ENCODE measurements around the gene WWOX. TPM values are rescaled to one million over a fixed set of nuclear protein-coding genes. Genes with fewer than 3 reads are reported as not detected.

Gene WWOX
- polyA plus RNA-seq, 1 donor from 2014 or later, result 25.6 TPM

DNA sequence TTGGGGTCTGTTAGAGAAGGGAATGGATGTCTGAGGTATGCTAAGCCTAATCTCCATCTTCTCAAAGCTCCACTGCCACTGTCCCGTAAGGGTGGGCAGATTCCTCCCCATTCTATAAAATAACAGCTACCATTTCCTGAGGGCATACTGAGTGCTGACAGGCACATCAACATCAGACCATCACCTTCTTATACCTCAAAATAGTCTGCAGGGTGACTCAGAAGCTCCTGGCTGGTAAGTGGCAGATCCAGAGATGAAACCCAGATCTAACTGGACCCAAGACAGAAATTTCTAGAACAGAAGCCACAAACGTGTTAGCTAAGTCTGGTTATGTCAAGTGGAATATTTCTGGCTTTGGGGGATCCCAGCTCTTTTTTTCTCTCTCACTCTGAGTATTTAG, 548.0 kb downstream of the WWOX start:
- no peak for TF ChIP-seq EP300 (conservative IDR thresholded peaks at IDR 0.05; ENCODE audit: poor library complexity, severe bottlenecking)
- no peak for TF ChIP-seq SMC3 (conservative IDR thresholded peaks at IDR 0.05; ENCODE audit: poor library complexity)
- TF ChIP-seq, protein P1, sequence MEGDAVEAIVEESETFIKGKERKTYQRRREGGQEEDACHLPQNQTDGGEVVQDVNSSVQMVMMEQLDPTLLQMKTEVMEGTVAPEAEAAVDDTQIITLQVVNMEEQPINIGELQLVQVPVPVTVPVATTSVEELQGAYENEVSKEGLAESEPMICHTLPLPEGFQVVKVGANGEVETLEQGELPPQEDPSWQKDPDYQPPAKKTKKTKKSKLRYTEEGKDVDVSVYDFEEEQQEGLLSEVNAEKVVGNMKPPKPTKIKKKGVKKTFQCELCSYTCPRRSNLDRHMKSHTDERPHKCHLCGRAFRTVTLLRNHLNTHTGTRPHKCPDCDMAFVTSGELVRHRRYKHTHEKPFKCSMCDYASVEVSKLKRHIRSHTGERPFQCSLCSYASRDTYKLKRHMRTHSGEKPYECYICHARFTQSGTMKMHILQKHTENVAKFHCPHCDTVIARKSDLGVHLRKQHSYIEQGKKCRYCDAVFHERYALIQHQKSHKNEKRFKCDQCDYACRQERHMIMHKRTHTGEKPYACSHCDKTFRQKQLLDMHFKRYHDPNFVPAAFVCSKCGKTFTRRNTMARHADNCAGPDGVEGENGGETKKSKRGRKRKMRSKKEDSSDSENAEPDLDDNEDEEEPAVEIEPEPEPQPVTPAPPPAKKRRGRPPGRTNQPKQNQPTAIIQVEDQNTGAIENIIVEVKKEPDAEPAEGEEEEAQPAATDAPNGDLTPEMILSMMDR (IDR thresholded peaks at IDR 0.05; ENCODE audit: poor library complexity, severe bottlenecking), result no peak
- TF ChIP-seq RAD21 (conservative IDR thresholded peaks at IDR 0.05), result no peak
- TF ChIP-seq EZH2 (IDR thresholded peaks at IDR 0.05; ENCODE audit: borderline replicate concordance, insufficient read depth, low read length, poor library complexity, severe bottlenecking), result no peak
- no peak for TF ChIP-seq POLR2AphosphoS5 (IDR thresholded peaks at IDR 0.05)
- TF ChIP-seq MXI1 (conservative IDR thresholded peaks at IDR 0.05; ENCODE audit: poor library complexity, severe bottlenecking), result no peak
- TF ChIP-seq TAF1 (IDR thresholded peaks at IDR 0.05; ENCODE audit: low read depth), result no peak
- TF ChIP-seq, protein P2, sequence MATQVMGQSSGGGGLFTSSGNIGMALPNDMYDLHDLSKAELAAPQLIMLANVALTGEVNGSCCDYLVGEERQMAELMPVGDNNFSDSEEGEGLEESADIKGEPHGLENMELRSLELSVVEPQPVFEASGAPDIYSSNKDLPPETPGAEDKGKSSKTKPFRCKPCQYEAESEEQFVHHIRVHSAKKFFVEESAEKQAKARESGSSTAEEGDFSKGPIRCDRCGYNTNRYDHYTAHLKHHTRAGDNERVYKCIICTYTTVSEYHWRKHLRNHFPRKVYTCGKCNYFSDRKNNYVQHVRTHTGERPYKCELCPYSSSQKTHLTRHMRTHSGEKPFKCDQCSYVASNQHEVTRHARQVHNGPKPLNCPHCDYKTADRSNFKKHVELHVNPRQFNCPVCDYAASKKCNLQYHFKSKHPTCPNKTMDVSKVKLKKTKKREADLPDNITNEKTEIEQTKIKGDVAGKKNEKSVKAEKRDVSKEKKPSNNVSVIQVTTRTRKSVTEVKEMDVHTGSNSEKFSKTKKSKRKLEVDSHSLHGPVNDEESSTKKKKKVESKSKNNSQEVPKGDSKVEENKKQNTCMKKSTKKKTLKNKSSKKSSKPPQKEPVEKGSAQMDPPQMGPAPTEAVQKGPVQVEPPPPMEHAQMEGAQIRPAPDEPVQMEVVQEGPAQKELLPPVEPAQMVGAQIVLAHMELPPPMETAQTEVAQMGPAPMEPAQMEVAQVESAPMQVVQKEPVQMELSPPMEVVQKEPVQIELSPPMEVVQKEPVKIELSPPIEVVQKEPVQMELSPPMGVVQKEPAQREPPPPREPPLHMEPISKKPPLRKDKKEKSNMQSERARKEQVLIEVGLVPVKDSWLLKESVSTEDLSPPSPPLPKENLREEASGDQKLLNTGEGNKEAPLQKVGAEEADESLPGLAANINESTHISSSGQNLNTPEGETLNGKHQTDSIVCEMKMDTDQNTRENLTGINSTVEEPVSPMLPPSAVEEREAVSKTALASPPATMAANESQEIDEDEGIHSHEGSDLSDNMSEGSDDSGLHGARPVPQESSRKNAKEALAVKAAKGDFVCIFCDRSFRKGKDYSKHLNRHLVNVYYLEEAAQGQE (IDR thresholded peaks at IDR 0.05; ENCODE audit: borderline replicate concordance), result no peak
- no peaks in the 10 kb centered on the region for H3K36me3 ChIP-seq (ENCODE audit: insufficient read depth, low read length)

DNA sequence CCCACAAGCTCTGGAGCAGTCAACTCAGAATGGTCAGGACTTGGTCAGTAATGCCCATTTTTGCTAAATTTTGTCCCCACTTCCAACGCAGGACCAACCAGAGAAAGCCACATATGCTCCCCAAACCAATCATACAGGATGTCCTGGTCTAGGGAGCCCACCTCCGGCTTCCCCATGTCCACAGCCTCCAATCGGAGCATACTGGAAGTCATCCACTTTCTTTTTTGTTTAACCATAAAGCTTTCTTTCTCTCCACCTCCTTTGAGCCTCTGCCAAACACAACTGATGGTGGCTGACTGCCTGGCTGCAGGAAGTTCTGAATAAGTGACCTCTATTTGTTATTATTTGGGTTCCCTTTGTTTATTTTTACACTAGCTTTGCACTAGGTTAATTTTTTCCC, 549.1 kb downstream of the WWOX start:
- Histone ChIP-seq H3K79me2 (replicated peaks; ENCODE audit: insufficient read depth, low read length) (no peaks in the 10 kb centered on the region), H4K20me1 (ENCODE audit: insufficient read depth) (no peaks in the 10 kb centered on the region), H3F3A (ENCODE audit: insufficient read depth, low read length, poor library complexity, severe bottlenecking) (no peaks in the 10 kb centered on the region), H3K4me3 (ENCODE audit: low read length) (no peak overlapping the region), H2AFZ (ENCODE audit: low read depth, low read length) (no peak overlapping the region), H3K36me3 (ENCODE audit: insufficient read depth, low read length) (no peaks in the 10 kb centered on the region), H3K9me3 (ENCODE audit: low read length) (no peaks in the 10 kb centered on the region), H3K27me3 (ENCODE audit: insufficient read depth, low read depth, low read length) (no peaks in the 10 kb centered on the region), H3K9me2 (ENCODE audit: insufficient read depth, low read length) (no peaks in the 10 kb centered on the region), H3K9ac (ENCODE audit: low read length) (no peak overlapping the region), H3K27ac (ENCODE audit: low read length) (no peak overlapping the region), H3K4me2 (ENCODE audit: low read length) (no peak overlapping the region)
- TF ChIP-seq EZH2 (IDR thresholded peaks at IDR 0.05; ENCODE audit: borderline replicate concordance, insufficient read depth, low read length, poor library complexity, severe bottlenecking) (no peak), MXI1 (conservative IDR thresholded peaks at IDR 0.05; ENCODE audit: poor library complexity, severe bottlenecking) (no peak), SMC3 (conservative IDR thresholded peaks at IDR 0.05; ENCODE audit: poor library complexity) (no peak), RAD21 (conservative IDR thresholded peaks at IDR 0.05) (no peak), EP300 (conservative IDR thresholded peaks at IDR 0.05; ENCODE audit: poor library complexity, severe bottlenecking) (no peak), POLR2AphosphoS5 (IDR thresholded peaks at IDR 0.05) (no peak), TAF1 (IDR thresholded peaks at IDR 0.05; ENCODE audit: low read depth) (no peak)
- TF ChIP-seq, protein P1 (IDR thresholded peaks at IDR 0.05; ENCODE audit: poor library complexity, severe bottlenecking), result no peak
- TF ChIP-seq, protein P2 (IDR thresholded peaks at IDR 0.05; ENCODE audit: borderline replicate concordance), result no peak

More for the DNA sequence above, 548.0 kb downstream of the WWOX start:
- no peak overlapping the region for H3K9ac ChIP-seq (ENCODE audit: low read length)
- H3K9me3 ChIP-seq (ENCODE audit: low read length), result no peaks in the 10 kb centered on the region
- no peak overlapping the region for H3K27ac ChIP-seq (ENCODE audit: low read length)
- no peaks in the 10 kb centered on the region for H3K79me2 ChIP-seq (replicated peaks; ENCODE audit: insufficient read depth, low read length)
- H4K20me1 ChIP-seq (ENCODE audit: insufficient read depth), result no peaks in the 10 kb centered on the region
- H3K9me2 ChIP-seq (ENCODE audit: insufficient read depth, low read length), result no peaks in the 10 kb centered on the region
- H3K4me2 ChIP-seq (ENCODE audit: low read length), result no peak overlapping the region
- no peaks in the 10 kb centered on the region for H3F3A ChIP-seq (ENCODE audit: insufficient read depth, low read length, poor library complexity, severe bottlenecking)
- H2AFZ ChIP-seq (ENCODE audit: low read depth, low read length), result no peak overlapping the region
- no peak overlapping the region for H3K4me3 ChIP-seq (ENCODE audit: low read length)
- H3K27me3 ChIP-seq (ENCODE audit: insufficient read depth, low read depth, low read length), result no peaks in the 10 kb centered on the region

Data from neural cell (in vitro differentiated cells).